Muscle layer of colon (tissue), 2 donors: ENCODE results near the gene ISYNA1.

ENCODE experiments used
- H3K27ac ChIP-seq: one replicate; pipeline ENCODE4 v1.7.0; 2013; ENCODE audit warnings: low read depth, mild to moderate bottlenecking, low read length, moderate library complexity
- H3K27me3 ChIP-seq, 2 donors: one replicate each; pipeline ENCODE4 v1.7.0; 2013; ENCODE audit warnings: low read length in 2 of 2, mild to moderate bottlenecking in 2 of 2; ENCODE audit not compliant: insufficient read depth in 2 of 2, control insufficient read depth in 1 of 2
- H3K36me3 ChIP-seq: one replicate; pipeline ENCODE4 v1.7.0; 2013; ENCODE audit warnings: mild to moderate bottlenecking, low read length; ENCODE audit not compliant: insufficient read depth
- H3K4me1 ChIP-seq: one replicate; pipeline ENCODE4 v1.7.0; 2013; ENCODE audit warnings: mild to moderate bottlenecking, low read length; ENCODE audit not compliant: insufficient read depth
- H3K4me3 ChIP-seq, 2 donors: one replicate each; pipeline ENCODE4 v1.7.0; 2013; ENCODE audit warnings: low read length in 2 of 2, low read depth in 1 of 2, mild to moderate bottlenecking in 1 of 2, moderate library complexity in 1 of 2
- H3K9ac ChIP-seq: one replicate; pipeline ENCODE4 v1.7.0; 2013; ENCODE audit warnings: low read length
- H3K9me3 ChIP-seq: one replicate; pipeline ENCODE4 v1.7.0; 2013; ENCODE audit warnings: mild to moderate bottlenecking, low read length
- donor health status: abdominal sarcoma.
- donor health status: Adenocarcinoma of cecum.

The ISYNA1 gene

DNA sequence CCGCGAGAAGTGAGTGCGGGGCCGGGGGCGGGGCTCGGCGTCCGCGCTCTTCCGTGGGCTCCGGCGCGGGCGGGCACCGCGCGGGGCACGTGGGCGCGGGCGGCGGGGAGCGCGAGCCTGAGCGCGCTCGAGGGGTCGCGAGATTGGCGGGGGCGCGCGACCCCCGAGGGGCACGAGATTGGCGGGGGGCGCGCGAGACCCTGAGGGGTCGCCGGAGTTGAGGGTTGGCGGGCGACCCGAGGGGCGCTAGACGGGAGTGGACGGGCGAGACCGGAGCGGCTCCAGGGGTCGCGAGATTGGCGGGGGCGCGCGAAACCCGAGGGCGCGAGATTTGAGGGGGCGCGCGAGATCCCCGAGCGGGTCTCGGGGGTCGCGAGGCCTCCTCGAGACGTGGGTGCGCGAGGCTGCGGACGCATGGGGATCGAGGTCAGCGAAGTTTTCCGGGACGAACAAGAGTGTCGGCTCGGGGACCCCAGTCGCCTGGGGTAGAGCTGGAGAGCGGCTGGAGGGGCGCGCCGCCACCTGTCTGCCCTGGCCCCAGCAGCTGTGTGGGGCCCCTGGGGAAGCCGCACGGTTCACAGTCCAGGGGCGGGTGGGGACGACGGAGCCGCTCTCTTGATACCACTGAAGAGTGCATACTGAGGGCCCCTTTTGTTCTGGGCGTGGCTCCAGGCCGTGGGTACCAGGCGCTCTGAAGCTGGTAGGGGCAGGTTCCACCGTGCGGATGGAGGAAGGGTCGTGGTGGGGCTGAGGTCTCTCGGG, 18.1 kb downstream of the ISYNA1 start:
- H3K4me1 ChIP-seq: peaks cover 37% of the 10 kb centered on the region
- H3K9me3 ChIP-seq: no peaks in the 10 kb centered on the region
- H3K4me3 ChIP-seq: peak overlapping the region; percentile 52 to 74
- peak overlapping the region; percentile 78 for H3K27ac ChIP-seq
- H3K9ac ChIP-seq: no peak overlapping the region
- no peaks in the 10 kb centered on the region for H3K36me3 ChIP-seq
- H3K27me3 ChIP-seq: peaks cover 0 to 13% of the 10 kb centered on the region in 2 donors

DNA sequence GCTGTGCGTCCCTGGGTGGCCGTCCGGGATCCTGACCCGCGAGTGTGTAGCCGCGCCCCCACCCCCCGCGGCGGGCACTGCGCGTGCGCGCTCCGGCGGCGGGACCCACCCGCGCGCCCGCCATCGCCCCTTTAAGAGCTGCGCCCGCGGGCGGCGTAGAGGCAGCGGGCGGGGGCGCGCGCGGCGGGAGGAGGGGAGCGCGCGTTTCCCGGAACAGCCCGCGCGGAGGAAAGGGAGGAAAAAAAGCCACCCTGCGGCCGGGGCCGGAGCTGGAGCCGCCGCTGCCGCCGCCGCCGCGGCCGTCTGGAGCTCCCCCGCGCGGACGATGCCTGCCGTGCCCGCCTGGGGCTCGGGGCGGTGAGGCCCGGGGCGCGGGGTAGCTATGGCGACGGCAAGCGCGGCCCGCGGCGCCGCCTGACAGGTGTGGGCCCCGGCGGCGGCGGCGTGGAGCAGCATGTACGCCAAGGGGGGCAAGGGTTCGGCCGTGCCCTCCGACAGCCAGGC, 18.7 kb downstream of the ISYNA1 start, which contains the start of gene SSBP4:
Gene SSBP4, plus strand, starts transcription at position 204 of the 504 bp plus-strand sequence. Its CDS starts 251 bp downstream, at position 455.
- H3K9ac ChIP-seq: peak within 1 kb of the TSS; percentile 27
- peak within 1 kb of the TSS; percentile 59 to 74 for H3K4me3 ChIP-seq
- peaks cover 44% of the 10 kb centered on the region for H3K4me1 ChIP-seq
- H3K36me3 ChIP-seq: no peaks in the 10 kb centered on the region
- peaks cover 0 to 13% of the 10 kb centered on the region in 2 donors for H3K27me3 ChIP-seq
- no peaks in the 10 kb centered on the region for H3K9me3 ChIP-seq
- H3K27ac ChIP-seq: peak within 1 kb of the TSS; percentile 91

DNA sequence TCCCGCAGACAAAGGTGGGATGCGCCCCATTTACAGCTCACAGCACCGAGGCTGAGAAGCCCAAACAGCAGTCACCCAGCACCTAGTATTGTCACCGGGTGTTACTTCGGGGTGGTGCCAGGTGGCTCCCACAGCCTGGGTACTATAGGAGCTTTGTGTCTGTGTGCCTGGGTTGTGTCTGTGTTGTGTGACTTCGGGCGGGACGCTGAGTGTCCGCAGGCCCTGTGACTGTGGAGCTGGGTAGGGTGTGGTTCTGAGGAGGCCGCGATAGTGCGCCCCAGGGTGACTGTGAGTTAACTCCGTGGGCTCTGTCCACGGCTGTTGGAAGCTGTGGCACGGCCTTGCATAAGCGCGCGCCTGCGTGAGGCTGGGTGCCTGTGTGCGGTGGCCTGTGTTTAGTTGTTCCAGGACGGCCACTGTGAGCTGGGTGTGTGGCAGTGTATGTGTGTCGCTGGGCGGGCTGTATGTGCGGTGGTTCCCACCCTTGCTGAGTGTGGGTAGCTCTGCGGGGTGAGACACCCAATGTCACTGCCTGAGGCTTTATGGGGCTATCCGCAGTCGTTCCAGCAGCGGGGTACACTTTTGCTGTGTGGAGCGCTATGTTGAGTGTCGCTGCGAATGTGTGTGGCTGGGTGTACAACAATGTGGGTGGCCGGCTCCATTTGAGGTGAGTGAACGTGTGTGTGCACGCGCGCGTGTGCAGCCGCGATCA, 19.3 kb downstream of the ISYNA1 start:
- Histone ChIP-seq H3K9me3 (no peaks in the 10 kb centered on the region), H3K4me3 (peak overlapping the region; percentile 29 to 59), H3K4me1 (peaks cover 45% of the 10 kb centered on the region), H3K27ac (peak overlapping the region; percentile 91), H3K36me3 (no peaks in the 10 kb centered on the region), H3K9ac (peak overlapping the region; percentile 27), H3K27me3 (peaks cover 0 to 13% of the 10 kb centered on the region in 2 donors)

DNA sequence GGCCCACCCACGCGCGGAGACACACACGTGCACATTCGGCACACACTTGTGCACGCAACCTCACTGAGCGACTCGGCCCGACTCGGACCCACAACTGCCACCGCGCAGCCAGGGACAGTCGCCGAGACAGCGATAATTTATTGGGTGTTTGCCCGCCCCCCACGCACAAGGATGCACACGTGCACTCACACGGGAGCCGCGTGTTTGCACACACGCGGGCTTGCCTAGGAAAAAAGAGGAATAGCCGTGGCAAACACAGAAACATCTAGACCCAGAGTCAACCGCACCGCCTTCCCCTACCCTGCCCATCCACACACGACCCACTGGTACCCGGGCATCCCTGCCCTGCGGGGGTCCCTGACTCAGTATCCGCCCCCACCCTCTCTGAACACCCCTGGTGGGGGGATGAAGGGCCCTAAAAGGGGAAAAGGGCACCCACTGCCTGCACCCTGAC, 19.9 kb downstream of the ISYNA1 start:
- peak overlapping the region; percentile 91 for H3K27ac ChIP-seq
- no peaks in the 10 kb centered on the region for H3K9me3 ChIP-seq
- H3K4me3 ChIP-seq: peak overlapping the region in 1 of 2 donors; percentile 59
- H3K36me3 ChIP-seq: no peaks in the 10 kb centered on the region
- peaks cover 45% of the 10 kb centered on the region for H3K4me1 ChIP-seq
- H3K9ac ChIP-seq: peak overlapping the region; percentile 27
- H3K27me3 ChIP-seq: peaks cover 0 to 13% of the 10 kb centered on the region in 2 donors

DNA sequence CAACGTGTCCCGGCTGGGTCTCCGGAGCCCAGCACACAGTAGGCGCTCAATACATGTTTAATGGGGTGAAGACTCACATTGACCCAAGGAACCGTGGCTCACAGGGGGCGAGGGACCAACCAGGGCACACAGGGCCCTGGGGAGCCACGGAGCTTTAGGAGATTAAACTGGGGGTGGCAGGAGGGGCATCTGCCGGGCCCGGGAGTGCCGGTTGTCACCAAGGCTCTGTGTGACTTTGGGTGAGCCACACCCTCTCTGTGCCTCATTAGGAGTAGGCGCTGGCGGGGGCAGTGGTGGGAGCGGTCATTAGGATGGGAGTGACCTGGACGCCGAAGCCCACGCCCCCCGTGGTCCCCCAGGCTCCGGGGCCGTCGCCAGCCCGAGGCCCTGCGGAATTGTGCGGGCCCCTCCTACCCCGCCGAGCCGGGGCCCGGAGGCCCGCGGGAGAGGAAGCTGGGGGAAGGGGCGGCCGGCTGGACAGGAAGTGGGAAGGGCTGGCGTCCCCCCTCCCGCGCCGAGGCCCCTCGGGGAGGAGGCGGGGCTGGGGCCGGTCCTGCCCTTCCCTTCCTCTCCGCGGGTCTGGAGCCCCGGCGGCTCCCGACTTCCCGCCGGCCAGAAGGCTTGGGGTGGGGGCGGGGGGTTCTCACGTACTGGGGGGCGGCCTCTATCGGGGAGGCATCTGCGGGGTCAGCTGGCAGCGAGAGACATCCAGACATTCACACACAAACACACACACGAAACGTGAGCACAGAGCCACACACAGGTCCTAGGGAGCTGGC, 20.5 kb downstream of the ISYNA1 start:
- Histone ChIP-seq H3K27me3 (peaks cover 0 to 13% of the 10 kb centered on the region in 2 donors), H3K36me3 (no peaks in the 10 kb centered on the region), H3K9me3 (no peaks in the 10 kb centered on the region), H3K27ac (peak overlapping the region; percentile 91), H3K4me3 (peak overlapping the region; percentile 38 to 72), H3K4me1 (peaks cover 45% of the 10 kb centered on the region), H3K9ac (peak overlapping the region; percentile 49)

DNA sequence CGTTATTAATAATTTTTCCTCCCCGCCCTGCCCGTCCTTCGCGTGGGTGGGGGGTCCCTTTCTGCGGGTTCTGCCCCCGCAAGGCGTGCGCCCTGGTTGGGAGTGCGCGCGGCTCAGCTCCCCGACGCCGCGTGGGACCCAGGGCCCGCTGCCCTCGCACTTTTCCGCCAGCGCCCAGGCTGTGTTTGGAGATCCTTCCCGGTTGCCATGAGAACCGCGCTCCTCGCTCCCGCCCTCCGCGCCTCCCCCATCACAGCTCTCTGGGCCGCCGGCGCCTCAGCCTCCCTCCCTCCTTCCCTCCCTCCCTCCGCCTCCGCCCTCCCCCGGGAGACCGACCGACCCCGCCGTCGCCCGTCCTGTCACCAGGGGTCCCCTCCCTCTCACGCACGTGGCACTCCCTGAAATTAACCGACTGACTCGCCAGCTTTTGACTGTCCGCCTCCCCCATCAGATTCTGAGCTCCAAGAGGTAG, 21.1 kb downstream of the ISYNA1 start:
- peak overlapping the region; percentile 49 for H3K9ac ChIP-seq

DNA sequence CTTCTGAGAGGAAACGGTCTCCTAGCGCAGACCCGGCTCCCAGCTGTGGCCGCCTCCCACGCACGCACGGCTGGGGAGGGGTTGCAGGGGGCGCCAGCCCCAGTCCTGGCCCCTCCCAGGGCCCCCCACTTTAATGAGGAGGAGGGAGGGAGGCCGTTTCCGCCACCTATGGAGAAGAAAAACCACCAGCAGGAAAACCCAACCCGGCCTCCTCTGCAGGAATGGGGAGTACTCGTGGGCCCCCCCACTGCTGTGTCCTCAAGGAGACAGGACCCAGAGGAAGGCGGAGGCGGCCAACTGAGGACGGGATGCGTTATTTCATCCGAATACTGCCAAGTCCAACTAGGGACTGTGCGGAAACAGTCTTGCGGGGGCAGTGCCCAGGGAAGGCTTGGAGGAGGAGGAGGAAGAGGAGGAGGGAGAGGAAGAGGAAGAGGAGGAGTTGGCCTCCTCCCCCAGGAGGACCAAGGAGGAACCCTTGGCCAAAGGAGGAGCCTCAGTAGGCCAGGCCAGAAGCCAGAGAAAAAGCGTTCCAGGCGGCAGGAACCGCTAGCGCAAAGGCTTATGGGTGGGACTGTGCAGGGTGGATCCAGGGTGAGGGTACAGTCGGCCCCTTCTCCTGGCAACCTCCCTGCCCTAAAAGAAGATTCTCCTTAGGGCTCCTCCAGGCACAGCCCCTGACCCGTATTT, 22.6 kb downstream of the ISYNA1 start:
- Histone ChIP-seq H3K27ac (peak overlapping the region; percentile 91), H3K9ac (no peak overlapping the region), H3K4me1 (peaks cover 39% of the 10 kb centered on the region), H3K9me3 (no peaks in the 10 kb centered on the region), H3K27me3 (peaks cover 0 to 13% of the 10 kb centered on the region in 2 donors), H3K36me3 (no peaks in the 10 kb centered on the region), H3K4me3 (peak overlapping the region in 1 of 2 donors; percentile 46)

More for the DNA sequence above, 21.1 kb downstream of the ISYNA1 start:
- Histone ChIP-seq H3K27me3 (peaks cover 0 to 13% of the 10 kb centered on the region in 2 donors), H3K36me3 (no peaks in the 10 kb centered on the region), H3K27ac (peak overlapping the region; percentile 91), H3K4me3 (peak overlapping the region; percentile 21 to 72), H3K4me1 (peaks cover 45% of the 10 kb centered on the region), H3K9me3 (no peaks in the 10 kb centered on the region)

DNA sequence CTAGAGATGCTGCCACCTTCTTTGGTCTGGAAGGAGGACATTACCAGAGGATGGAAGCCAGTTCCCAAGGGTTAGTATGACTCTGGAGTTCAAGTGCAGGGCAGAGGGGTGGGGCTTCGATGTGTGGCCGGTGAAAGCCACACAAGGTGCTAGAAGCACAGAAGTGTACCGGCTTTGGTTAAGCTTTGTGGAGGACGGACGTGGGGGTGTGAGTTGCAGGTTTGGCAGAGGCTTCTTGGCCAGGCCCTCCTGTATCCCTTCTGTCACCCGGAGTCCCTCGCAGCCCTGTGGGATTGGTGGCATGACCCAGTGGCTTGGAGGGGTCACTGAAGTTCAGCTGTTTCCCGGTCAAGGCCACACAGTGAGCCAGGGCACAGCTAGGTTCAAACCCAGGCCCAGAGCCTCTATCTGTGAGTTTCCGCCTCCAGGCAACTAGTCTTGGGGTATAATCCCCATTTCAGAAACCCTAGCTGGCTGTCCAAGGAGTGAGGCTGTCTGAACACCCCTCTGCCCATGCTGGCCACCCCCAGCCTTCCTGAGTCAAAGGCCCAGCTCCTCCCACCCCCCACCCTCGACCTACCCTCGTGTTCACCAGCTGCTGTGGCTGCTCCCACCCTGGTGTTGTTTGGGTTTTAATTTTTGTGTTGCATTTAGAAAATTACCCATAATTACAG, 23.3 kb downstream of the ISYNA1 start:
- H3K27ac ChIP-seq: peak overlapping the region; percentile 91
- H3K27me3 ChIP-seq: peaks cover 0 to 13% of the 10 kb centered on the region in 2 donors
- no peak overlapping the region for H3K9ac ChIP-seq
- H3K9me3 ChIP-seq: no peaks in the 10 kb centered on the region
- peaks cover 39% of the 10 kb centered on the region for H3K4me1 ChIP-seq
- H3K4me3 ChIP-seq: peak overlapping the region in 1 of 2 donors; percentile 46
- H3K36me3 ChIP-seq: no peaks in the 10 kb centered on the region

DNA sequence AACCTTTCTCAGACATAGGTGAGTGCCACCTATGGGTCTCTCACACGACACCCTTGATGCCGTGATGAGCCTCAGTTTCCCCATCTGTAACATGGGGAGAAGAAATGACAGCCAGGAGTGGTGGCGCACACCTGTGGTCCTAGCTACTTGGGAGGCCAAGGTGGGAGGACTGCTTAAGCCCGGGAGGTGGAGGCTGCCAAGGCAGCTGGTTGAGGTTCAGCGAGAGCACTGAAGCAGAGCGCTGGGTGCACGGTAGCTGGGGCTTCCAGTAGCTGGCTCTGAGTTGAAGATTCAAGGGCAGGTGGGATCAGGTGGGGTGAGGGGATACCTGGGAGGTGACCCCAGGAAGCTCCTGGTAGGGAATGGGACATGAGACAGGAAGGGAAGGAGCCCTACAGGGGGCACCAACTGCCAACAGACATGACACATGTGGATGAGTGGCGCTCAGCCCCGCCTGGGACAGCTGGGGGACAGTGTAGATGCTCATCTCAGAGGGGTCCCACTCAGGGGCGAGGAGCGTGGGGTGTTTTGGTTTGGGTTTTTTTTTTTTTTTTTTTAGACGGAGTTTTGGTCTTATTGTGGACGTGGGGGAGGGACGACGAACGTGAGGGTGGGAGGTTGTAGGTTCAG, 25.2 kb downstream of the ISYNA1 start:
- H3K4me3 ChIP-seq: no peak overlapping the region
- H3K9me3 ChIP-seq: no peaks in the 10 kb centered on the region
- peaks cover 0 to 13% of the 10 kb centered on the region in 2 donors for H3K27me3 ChIP-seq
- peaks cover 26% of the 10 kb centered on the region for H3K4me1 ChIP-seq
- H3K27ac ChIP-seq: no peak overlapping the region
- no peaks in the 10 kb centered on the region for H3K36me3 ChIP-seq
- H3K9ac ChIP-seq: no peak overlapping the region

DNA sequence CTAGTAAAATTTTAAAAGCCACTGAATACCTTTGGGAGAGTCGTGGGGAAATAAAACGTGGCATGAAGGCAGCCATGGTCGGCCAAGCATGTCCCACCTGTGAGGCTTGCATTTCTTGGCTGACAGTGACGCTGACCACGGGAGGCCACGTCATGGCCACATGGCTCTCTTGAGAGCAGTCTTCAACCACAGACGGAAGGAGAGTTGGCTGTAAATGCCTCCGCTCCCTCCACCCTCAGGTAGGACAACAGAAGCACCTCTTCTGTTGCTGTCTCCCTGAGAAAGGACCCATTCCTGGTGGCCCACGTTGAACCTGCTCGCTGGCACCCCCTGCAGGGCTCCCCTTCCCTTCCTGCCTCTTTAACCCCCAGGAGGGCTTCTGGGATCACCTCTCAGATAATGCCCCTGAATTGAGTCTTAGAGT, 29.9 kb downstream of the ISYNA1 start:
- H3K4me3 ChIP-seq: no peak overlapping the region
- H3K27me3 ChIP-seq: no peaks in the 10 kb centered on the region
- no peaks in the 10 kb centered on the region for H3K4me1 ChIP-seq
- no peaks in the 10 kb centered on the region for H3K9me3 ChIP-seq
- no peaks in the 10 kb centered on the region for H3K36me3 ChIP-seq
- no peak overlapping the region for H3K27ac ChIP-seq
- H3K9ac ChIP-seq: no peak overlapping the region
